GM12874 (cell line): Measurements from ENCODE around the gene ZNF423.

ENCODE experiments used
- CTCF ChIP-seq: IDR thresholded peaks from 2 replicates; pipeline ENCODE4 v1.5.1; 2011; ENCODE audit warnings: low read depth, mild to moderate bottlenecking, control low read depth, low read length, moderate library complexity; ENCODE audit not compliant: insufficient read depth

Gene ZNF423

GRCh38 chr16:49453983-49454382, 401.9 kb downstream of the ZNF423 start:
- no peak for TF ChIP-seq CTCF

GRCh38 chr16:49453021-49453420, 402.9 kb downstream of the ZNF423 start:
- no peak for TF ChIP-seq CTCF

GRCh38 chr16:49452578-49452977, 403.3 kb downstream of the ZNF423 start:
- no peak for TF ChIP-seq CTCF

GRCh38 chr16:49452108-49452507, 403.8 kb downstream of the ZNF423 start:
- TF ChIP-seq CTCF, result no peak

GRCh38 chr16:49446805-49447204, 409.1 kb downstream of the ZNF423 start:
- no peak for TF ChIP-seq CTCF

- no peak for TF ChIP-seq CTCF
Observed at GRCh38 chr16:49443576-49443975, 412.3 kb downstream of the ZNF423 start.

- TF ChIP-seq CTCF, result no peak
Observed at GRCh38 chr16:49442805-49443204, 413.1 kb downstream of the ZNF423 start.

GRCh38 chr16:49441366-49441780, 414.5 kb downstream of the ZNF423 start:
- peak; percentile 53 for TF ChIP-seq CTCF
